CD4-positive, alpha-beta T cell treated with Interleukin-4 for 4 hours (primary cell): ENCODE results near the gene ZNF428.

Source experiments
- DNase-seq: peaks from one replicate; pipeline ENCODE4 v3.0.0-alpha.2; 2020

Gene ZNF428

GRCh38 chr19:43561139-43561970, 58.1 kb downstream of the ZNF428 start:
- no peak for DNase-seq

- no peak for DNase-seq
Observed at GRCh38 chr19:43560687-43561086, 58.7 kb downstream of the ZNF428 start.
